Rectal smooth muscle tissue (tissue), 1 donor: ENCODE measurements around the gene FGGY.

Source experiments
- H3K27ac ChIP-seq: one replicate; pipeline ENCODE4 v1.7.0; 2013; ENCODE audit warnings: low read depth, low read length, inconsistent platforms
- H3K27me3 ChIP-seq: one replicate; pipeline ENCODE4 v1.7.0; 2013; ENCODE audit warnings: low read length; ENCODE audit not compliant: control insufficient read depth, insufficient read depth
- H3K36me3 ChIP-seq: one replicate; pipeline ENCODE4 v1.7.0; 2013; ENCODE audit warnings: low read length; ENCODE audit not compliant: control insufficient read depth, insufficient read depth
- H3K4me1 ChIP-seq: one replicate; pipeline ENCODE4 v1.7.0; 2013; ENCODE audit warnings: low read length; ENCODE audit not compliant: control insufficient read depth, insufficient read depth
- H3K4me3 ChIP-seq: one replicate; pipeline ENCODE4 v1.7.0; 2013; ENCODE audit warnings: low read length
- H3K9ac ChIP-seq: one replicate; pipeline ENCODE4 v1.7.0; 2013; ENCODE audit warnings: low read length

Gene FGGY

DNA sequence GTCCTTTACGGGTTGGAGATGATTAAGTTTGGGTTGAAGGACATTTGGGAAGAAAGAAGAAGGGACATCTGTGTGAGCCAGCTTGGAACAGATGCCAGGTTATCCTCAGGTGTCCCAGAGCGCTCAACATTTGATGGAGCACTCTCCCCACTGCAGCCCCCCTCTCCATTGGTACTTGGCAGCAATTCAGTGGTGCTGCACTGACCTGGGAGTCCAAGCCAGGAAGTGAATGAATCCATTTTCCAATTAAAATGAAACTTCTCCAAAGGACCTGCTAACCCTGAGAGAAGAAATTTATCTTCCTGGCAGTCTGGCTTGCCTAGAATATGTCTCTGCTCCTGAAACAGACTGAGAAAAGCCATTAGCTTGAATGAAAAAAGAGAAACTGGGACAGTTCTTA lies 67.1 kb downstream of the FGGY start:
- no peaks in the 10 kb centered on the region for H3K36me3 ChIP-seq
- no peaks in the 10 kb centered on the region for H3K27me3 ChIP-seq
- H3K27ac ChIP-seq: no peak overlapping the region
- H3K4me3 ChIP-seq: no peak overlapping the region
- H3K9ac ChIP-seq: no peak overlapping the region
- peaks cover 5% of the 10 kb centered on the region for H3K4me1 ChIP-seq

DNA sequence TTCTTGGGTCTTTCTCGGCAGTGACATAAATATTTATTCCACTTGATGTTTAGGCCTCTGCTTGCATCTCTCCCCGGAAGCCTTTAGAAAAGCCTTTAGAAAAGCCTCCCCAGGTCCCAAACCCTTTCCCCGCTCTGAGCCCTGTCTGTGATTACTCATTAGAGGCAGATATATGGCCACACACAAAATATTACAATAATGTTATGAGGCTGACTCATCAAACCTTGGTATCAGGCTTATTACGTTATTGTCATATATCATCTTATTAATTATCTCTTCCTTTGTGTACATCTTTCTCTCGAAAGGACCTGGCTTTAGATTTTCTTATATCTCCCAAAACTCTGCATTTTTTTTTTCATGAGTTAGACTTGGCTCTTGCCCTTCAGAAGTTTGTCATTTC lies 69.5 kb downstream of the FGGY start:
- no peaks in the 10 kb centered on the region for H3K36me3 ChIP-seq
- no peak overlapping the region for H3K9ac ChIP-seq
- no peak overlapping the region for H3K4me3 ChIP-seq
- H3K27me3 ChIP-seq: no peaks in the 10 kb centered on the region
- H3K4me1 ChIP-seq: peaks cover 5% of the 10 kb centered on the region
- H3K27ac ChIP-seq: no peak overlapping the region

DNA sequence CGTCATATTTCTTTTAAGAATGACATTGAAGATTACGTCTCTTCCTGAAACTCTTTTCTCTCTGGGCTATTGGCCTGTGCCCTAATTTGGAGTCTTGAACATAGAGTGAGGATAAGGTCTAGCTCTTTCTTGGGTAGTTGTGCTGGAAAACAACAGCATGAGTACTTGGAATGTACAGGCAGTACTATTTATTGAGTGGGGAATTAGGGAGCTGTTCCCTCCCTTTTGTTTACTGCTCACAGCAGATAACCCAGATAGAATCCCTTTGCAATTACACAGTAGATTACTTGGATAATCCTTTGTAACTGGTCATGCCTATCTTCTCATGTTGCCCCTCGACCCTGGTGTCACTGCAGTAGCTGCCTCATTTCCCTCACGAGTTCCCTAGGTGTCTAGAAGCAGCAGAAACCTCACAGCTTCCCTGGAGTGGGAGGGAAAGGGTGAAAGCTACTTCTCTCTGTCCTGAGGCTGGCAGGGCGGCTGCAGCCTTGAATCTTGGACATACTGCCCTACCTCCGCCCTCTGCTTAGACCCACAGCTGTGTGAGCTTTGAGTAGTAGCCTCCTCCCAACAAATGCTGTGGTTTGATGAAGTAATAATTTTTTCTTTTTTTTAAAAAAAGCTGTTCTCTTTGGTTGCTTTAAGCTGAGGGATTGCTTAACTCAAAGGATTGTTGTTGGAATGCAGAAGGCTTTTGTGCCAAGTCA lies 70.6 kb downstream of the FGGY start:
- no peak overlapping the region for H3K9ac ChIP-seq
- no peaks in the 10 kb centered on the region for H3K36me3 ChIP-seq
- no peak overlapping the region for H3K27ac ChIP-seq
- H3K27me3 ChIP-seq: no peaks in the 10 kb centered on the region
- H3K4me3 ChIP-seq: no peak overlapping the region
- H3K4me1 ChIP-seq: peaks cover 5% of the 10 kb centered on the region

DNA sequence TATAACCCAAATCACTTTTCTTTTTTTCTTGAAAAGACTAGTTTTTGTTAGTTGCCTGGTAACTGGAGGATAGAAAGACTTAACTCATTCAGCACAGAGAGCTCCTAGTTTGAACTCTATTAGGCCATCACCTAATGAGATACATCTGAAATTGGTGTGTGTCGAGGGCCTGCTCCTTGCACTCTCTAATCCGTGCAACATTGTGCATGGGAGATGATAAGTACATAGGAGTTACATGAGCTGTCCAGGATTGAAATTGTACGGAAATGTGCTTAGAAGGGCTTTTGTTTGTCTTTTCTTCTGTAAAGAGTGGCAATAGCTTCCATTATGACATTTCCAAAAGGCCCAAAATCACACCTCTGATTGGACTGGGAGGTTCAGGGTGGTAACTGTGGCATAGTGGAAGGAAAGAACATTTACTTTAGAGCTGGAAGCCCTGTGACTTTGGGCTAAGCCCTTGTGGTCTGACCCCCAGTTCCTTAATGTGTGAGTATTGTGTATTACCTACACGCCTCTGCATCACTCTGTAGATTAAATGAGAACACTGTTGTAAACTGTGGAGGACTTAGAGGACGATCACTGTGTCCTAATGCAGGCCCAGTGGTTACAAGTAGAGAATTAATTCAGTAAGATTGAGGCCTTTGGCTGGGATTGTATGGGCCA lies 71.2 kb downstream of the FGGY start:
- Histone ChIP-seq H3K27me3 (no peaks in the 10 kb centered on the region), H3K9ac (no peak overlapping the region), H3K36me3 (no peaks in the 10 kb centered on the region), H3K4me1 (peaks cover 5% of the 10 kb centered on the region), H3K4me3 (no peak overlapping the region), H3K27ac (peak overlapping the region; percentile 48)

DNA sequence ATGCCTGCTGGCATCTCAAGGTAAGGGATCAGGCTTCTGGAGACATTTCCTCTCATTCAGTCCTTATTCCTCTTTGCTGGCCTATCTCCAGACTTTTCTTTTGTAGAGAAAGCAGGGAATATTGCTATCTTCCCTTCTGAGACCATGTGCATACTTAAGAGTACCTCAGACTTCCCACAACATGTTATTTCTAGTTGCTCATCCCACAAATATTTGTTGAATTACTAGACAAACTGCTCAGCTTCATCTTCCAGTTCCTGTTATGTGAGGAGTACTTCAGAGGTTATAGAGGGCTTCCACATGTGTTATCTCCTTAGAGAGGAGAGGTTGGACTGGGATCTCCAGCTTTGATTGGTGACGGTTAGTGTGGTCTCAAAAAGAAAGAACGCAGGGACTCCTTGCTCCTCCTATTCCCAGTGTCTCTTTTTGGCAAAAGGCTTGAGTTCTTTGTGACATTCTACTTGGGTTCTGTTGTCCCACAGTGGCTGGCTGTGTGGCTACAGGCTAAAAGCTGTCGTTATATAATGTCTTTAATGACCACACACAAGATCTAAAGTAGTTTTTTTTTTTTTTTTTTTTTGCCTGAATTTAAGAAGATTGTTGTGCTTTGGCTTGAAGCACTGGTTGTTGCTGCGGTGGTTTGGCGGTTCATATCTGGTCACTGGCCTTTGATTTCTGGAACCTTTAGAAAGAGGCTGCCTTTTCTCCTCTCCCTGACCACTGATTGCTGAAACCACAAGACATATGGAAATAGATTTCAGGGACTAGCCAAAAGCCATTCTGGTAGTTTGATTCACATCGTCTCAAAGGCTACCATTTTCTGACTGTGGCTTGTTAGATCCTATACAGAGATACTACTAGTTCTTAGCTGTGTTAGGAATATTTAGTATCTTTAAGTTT lies 78.7 kb downstream of the FGGY start:
- Histone ChIP-seq H3K4me3 (no peak overlapping the region), H3K27ac (no peak overlapping the region), H3K36me3 (no peaks in the 10 kb centered on the region), H3K27me3 (no peaks in the 10 kb centered on the region), H3K4me1 (no peaks in the 10 kb centered on the region), H3K9ac (no peak overlapping the region)

DNA sequence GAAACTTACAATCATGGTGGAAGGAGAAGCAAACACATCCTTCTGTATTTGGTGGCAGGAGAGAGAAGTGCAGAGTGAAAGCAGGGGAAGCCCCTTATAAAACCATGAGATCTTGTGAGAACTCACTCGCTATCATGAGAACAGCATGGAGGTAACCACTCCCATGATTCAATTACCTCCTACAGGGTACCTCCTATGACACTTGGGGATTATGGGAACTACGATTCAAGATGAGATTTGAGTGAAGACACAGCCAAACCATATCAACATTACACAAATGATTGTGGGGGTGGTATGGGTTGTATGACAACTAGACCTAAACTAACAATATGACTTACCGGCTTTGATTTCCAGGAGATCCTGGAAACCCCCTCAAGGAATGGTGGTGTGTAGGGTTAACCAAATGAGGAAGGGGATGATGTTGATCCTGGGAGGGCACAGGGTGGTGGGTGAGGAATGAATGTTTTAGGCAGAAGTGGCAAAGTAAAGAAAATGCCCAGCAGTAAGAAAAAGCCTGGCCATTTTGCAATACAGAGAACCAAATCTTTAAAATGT lies 80.5 kb downstream of the FGGY start:
- H3K4me1 ChIP-seq: no peaks in the 10 kb centered on the region
- no peak overlapping the region for H3K9ac ChIP-seq
- H3K27ac ChIP-seq: no peak overlapping the region
- H3K4me3 ChIP-seq: no peak overlapping the region
- no peaks in the 10 kb centered on the region for H3K27me3 ChIP-seq
- no peaks in the 10 kb centered on the region for H3K36me3 ChIP-seq

DNA sequence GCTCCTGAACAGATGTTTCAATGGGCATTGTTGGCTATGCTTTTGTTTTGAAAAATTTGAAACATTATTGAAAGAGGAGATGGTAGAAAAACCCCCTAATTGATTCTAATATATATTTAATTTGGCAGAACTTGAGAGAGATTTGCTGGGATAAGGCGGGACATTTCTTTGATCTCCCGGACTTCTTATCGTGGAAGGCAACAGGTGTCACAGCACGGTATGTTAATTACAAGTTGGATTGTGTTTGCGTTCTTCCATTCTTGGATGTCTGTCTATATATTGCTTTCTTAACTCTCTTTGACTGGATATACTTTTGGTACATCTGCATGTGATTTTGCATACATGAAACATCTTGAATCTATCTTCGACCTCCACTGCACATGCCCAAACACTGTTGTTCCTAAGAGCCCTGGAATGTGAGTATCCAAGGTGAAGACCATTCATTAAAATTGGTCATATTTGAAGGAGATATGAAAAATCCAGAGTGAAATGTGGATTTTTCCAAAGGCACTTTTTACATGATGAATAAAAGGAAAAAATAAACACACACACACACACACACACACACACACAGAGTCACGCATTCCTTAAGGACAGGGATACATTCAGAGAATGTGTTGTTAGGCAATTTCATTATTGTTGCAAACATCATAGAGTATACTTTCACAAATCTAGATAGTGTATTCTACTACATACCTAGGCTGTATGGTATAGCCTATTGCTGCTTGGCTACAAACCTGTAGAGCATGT lies 81.9 kb downstream of the FGGY start:
- H3K4me3 ChIP-seq: no peak overlapping the region
- no peaks in the 10 kb centered on the region for H3K4me1 ChIP-seq
- H3K36me3 ChIP-seq: no peaks in the 10 kb centered on the region
- no peak overlapping the region for H3K9ac ChIP-seq
- no peaks in the 10 kb centered on the region for H3K27me3 ChIP-seq
- no peak overlapping the region for H3K27ac ChIP-seq

DNA sequence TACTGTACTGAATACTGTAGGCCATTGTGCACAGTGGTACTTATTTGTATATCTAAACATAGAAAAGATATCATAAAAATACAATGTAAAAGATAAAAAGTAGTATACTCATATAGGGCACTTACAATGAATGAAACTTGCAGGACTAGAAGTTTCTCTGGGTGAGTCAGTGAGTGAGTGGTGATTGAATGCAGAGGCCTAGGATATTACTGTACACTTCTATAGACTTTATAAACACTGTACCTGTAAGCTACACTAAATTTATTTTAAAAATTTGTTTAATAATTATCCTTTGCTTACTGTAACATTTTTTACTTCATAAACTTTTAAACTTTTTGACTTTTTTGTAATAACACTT lies 82.5 kb downstream of the FGGY start:
- Histone ChIP-seq H3K4me1 (no peaks in the 10 kb centered on the region), H3K27ac (no peak overlapping the region), H3K4me3 (no peak overlapping the region), H3K9ac (no peak overlapping the region), H3K27me3 (no peaks in the 10 kb centered on the region), H3K36me3 (no peaks in the 10 kb centered on the region)

DNA sequence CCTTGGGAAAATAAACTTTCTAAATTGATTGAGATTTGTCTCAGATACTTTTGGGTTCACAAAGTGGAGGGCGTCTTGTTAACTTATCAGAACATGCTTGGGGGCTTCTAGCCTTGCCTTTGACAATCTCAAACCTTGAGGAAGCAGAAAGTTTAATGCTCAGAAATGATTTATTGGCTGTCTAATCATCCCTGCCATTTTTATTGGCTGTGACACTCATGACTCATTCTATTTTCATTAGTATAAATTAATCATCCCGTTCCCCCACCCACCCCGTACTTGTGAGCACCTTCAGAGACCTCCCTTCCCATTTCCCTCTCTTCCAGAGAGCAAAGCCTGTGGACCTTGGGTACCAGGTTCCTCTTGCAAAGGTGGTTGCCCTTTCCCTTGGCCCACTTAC lies 87.1 kb downstream of the FGGY start:
- Histone ChIP-seq H3K9ac (no peak overlapping the region), H3K36me3 (no peaks in the 10 kb centered on the region), H3K27ac (no peak overlapping the region), H3K4me1 (no peaks in the 10 kb centered on the region), H3K4me3 (no peak overlapping the region), H3K27me3 (no peaks in the 10 kb centered on the region)

DNA sequence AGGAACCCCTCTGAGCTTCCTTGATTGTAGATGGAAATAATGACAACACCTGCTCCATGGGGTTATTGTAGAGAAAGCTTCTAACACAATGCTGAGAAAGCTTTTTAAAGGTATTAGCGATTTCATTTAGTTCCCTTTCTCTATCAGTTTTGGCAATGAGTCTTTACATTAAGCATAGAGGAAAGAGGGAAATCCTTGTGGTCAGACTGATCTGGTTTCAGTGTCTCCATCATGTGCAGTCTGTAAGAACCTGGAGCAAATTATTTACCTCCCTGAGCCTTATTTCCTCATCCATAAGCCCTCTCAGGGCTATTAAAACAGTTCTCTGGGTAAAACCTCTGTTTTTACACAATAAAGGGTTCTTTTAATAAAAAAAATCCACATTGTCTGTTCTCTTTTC lies 87.5 kb downstream of the FGGY start:
- H3K9ac ChIP-seq: no peak overlapping the region
- no peaks in the 10 kb centered on the region for H3K4me1 ChIP-seq
- H3K27ac ChIP-seq: no peak overlapping the region
- no peaks in the 10 kb centered on the region for H3K36me3 ChIP-seq
- no peak overlapping the region for H3K4me3 ChIP-seq
- no peaks in the 10 kb centered on the region for H3K27me3 ChIP-seq

DNA sequence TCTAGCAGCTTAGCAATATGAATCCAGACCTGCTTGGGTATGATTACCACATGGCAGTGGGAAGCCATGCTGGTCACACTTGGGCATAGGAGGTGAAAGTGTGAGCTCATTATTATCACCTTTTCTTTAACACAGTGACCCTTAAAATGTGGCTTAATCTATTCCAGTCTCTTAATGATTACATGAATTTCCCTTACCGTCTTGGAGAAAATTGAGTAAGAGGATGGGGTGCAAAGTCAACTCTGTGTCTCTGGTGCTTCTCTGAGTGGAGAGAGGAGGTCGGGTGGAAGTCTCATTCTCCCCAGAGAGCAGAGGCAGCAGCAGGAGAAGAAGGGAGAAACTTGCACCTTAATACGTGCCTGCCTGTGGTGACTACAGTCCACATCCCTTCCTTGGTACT lies 91.3 kb downstream of the FGGY start:
- Histone ChIP-seq H3K36me3 (no peaks in the 10 kb centered on the region), H3K9ac (no peak overlapping the region), H3K27ac (no peak overlapping the region), H3K4me1 (peaks cover 7% of the 10 kb centered on the region), H3K27me3 (no peaks in the 10 kb centered on the region), H3K4me3 (no peak overlapping the region)

DNA sequence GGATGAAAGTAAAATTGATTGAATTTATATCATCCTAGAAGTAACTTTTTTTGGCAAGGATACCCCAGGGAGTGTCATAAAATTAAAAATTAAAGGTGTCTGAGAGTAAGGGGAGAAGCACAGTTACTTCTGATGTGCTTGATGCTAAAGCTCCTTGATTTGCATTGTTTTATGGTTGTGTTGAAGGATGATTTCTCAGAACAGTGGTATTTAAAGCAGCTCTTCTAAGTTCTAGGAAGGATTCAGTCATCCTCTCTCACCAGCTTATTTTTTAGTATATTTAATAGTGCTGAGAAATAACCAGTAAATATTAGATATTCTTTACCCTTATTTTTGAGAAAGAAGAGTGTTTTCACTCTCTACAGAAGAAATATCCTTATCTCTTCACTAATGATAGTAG lies 93.0 kb downstream of the FGGY start:
- H3K27me3 ChIP-seq: no peaks in the 10 kb centered on the region
- H3K36me3 ChIP-seq: no peaks in the 10 kb centered on the region
- no peak overlapping the region for H3K9ac ChIP-seq
- no peak overlapping the region for H3K27ac ChIP-seq
- peaks cover 24% of the 10 kb centered on the region for H3K4me1 ChIP-seq
- H3K4me3 ChIP-seq: no peak overlapping the region
